Tibial nerve (tissue), 4 donors: ENCODE measurements around the gene SETD1A. TPM values are rescaled to one million over a fixed set of nuclear protein-coding genes. Genes with fewer than 3 reads are reported as not detected.
A peak's percentile ranks its signal among the peaks of the same experiment; 100 is the strongest.

Experiments
- DNase-seq, 2 donors: peaks; one replicate each; pipeline ENCODE4 v3.0.0-alpha.2; 2019; ENCODE audit warnings: low spot score in 2 of 2
- H3K27ac ChIP-seq, 4 donors: fragments of 200-600 bp; sonication (generic) in 3 of 4; one replicate each; pipeline ENCODE4 v1.5.1; 2017 to 2019; ENCODE audit warnings: mild to moderate bottlenecking in 1 of 4
- H3K27me3 ChIP-seq, 2 donors: fragments of 200-600 bp; sonication (generic) in 1 of 2; one replicate each; pipeline versions ENCODE4 v1.5.1 to v1.6.0; 2017 to 2019
- H3K36me3 ChIP-seq, 3 donors: fragments of 200-600 bp; sonication (generic); one replicate each; pipeline ENCODE4 v1.5.1; 2018 to 2019
- H3K4me1 ChIP-seq, 4 donors: fragments of 200-600 bp; sonication (generic) in 3 of 4; one replicate each; pipeline ENCODE4 v1.5.1; 2017 to 2019
- H3K4me3 ChIP-seq, 4 donors: fragments of 200-600 bp; sonication (generic) in 3 of 4; one replicate each; pipeline ENCODE4 v1.5.1; 2017 to 2019; ENCODE audit warnings: mild to moderate bottlenecking in 1 of 4, moderate library complexity in 1 of 4
- H3K9me3 ChIP-seq, 4 donors: fragments of 200-600 bp; sonication (generic) in 3 of 4; one replicate each; pipeline ENCODE4 v1.5.1; 2017 to 2019
- EP300 ChIP-seq, 2 donors: sonication (generic); formaldehyde crosslinking; IDR thresholded peaks; one replicate each; pipeline ENCODE4 v1.6.1; 2017; ENCODE audit warnings: antibody characterized with exemption in 2 of 2, mild to moderate bottlenecking in 1 of 2
- POLR2A ChIP-seq, 2 donors: fragments of 450-650 bp; IDR thresholded peaks; one replicate each; pipeline ENCODE4 v1.6.1; 2017; ENCODE audit warnings: antibody characterized with exemption in 2 of 2, mild to moderate bottlenecking in 2 of 2, moderate library complexity in 2 of 2
- WGBS, 2 donors: methylation state at CpG; one replicate each; pipeline ENCODE4 v1.1.5; 2018; 5-methylcytosine and 5-hydroxymethylcytosine counted together
- total RNA-seq, 4 donors: library from RNA; depleted of rRNA; stranded (reverse); fragments of >200 nt; gene quantifications; one replicate each; pipeline ENCODE4 v1.1.0, GENCODE V29; 2016
- TF ChIP-seq, protein P1 (sequence below), 5 experiments: fragments of 200-600 bp in 3 of 5; fragments of 450-650 bp in 2 of 5; sonication (generic) in 3 of 5; IDR thresholded peaks; one replicate each; pipeline ENCODE4 v1.5.1; 2016 to 2019; ENCODE audit warnings: antibody characterized with exemption in 5 of 5, mild to moderate bottlenecking in 3 of 5, moderate library complexity in 2 of 5

Gene SETD1A
- total RNA-seq, 4 donors from 2014 or later, result 7.9 to 17.1 (median 10.7) TPM

DNA sequence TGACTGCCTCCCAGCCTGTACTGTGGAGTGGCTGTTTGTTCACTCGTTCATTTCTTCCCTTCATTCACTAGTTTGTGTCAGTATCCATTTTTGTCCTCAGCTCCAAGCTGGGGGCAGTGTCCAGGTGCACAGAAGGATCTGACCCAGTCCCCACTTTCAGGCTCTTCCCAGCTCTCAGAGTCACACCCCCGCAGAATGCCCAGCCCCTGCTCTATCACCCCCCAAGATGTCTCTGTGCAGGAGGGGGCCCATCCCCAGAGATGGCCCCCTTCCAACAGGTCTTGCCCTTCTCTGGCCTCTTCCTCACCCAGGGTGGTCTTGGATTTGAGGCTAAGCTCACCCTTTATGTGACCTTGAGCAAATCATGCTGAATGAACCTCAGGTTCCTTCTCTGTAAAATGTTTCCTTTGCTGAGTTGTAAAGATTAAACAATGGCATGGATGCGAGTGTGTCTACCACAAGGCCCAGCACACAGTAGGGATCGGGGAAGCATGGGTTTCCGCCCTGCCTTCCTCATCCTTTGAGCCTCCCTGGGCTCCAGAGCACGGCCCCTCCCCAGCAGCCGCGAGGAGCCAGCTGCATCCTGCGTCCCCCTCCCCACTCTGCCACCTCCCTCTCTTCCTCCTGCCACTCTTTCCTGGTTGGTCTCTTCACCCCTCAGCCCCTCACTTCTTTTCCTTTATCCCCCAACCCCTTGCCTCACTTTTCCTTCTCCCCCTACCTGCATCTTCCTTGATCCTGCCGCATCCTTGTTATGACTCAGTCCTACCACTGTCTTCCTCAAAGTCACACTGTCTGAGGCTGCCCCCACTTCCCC lies 31.4 kb upstream of the SETD1A start:
- DNase-seq, result no peak
- H3K4me3 ChIP-seq, result no peak overlapping the region
- peaks cover 0 to 35% (median 4%) of the 10 kb centered on the region in 4 donors for H3K4me1 ChIP-seq
- peaks cover 0 to 59% (median 0%) of the 10 kb centered on the region in 3 donors for H3K36me3 ChIP-seq
- WGBS, 2 donors, result 54 to 61% methylated on average over 10 of the region's 10 CpGs
- H3K27me3 ChIP-seq, result no peaks in the 10 kb centered on the region
- no peaks in the 10 kb centered on the region for H3K9me3 ChIP-seq
- TF ChIP-seq EP300 (IDR thresholded peaks at IDR 0.05), result no peak
- TF ChIP-seq, protein P1, sequence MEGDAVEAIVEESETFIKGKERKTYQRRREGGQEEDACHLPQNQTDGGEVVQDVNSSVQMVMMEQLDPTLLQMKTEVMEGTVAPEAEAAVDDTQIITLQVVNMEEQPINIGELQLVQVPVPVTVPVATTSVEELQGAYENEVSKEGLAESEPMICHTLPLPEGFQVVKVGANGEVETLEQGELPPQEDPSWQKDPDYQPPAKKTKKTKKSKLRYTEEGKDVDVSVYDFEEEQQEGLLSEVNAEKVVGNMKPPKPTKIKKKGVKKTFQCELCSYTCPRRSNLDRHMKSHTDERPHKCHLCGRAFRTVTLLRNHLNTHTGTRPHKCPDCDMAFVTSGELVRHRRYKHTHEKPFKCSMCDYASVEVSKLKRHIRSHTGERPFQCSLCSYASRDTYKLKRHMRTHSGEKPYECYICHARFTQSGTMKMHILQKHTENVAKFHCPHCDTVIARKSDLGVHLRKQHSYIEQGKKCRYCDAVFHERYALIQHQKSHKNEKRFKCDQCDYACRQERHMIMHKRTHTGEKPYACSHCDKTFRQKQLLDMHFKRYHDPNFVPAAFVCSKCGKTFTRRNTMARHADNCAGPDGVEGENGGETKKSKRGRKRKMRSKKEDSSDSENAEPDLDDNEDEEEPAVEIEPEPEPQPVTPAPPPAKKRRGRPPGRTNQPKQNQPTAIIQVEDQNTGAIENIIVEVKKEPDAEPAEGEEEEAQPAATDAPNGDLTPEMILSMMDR (IDR thresholded peaks at IDR 0.05), result no peak
- TF ChIP-seq POLR2A (IDR thresholded peaks at IDR 0.05), result no peak
- no peak overlapping the region for H3K27ac ChIP-seq

DNA sequence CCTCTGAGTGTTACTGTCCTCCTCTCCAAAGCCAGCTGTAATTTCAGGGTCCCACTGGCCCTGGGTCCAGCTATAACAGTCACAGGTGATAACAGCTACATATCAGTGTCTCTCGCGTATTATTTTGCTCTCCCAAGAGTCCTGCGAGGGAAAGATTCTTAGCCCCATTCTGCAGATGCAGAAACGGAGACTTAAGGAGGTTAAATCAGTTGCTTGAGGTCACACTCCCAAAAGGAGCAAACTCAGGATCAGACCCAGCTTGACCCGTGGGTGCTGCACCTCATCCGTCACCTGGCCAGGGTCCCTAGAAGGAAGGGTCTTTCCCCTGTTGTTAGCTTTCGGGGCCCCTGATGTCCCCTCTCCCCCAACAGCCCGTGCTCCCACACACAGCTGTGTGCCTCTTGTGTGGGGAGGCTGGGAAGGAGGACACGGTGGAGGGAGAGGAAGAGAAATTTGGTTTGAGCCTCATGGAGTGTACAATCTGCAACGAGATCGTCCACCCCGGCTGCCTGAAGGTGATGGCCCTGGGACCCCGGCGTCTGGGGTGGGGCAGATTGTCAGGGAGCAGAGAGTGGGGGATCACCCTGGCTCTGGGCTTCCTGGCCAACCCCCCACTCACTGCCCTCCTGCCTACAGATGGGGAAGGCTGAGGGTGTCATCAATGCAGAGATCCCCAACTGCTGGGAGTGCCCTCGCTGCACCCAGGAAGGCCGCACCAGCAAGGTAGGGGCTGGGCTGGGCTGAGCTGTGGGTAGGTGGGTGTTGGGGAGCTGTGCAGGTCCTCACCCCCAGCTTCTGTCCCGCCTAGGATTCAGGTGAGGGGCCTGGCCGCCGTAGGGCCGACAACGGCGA lies 30.4 kb upstream of the SETD1A start:
- H3K27ac ChIP-seq, result peak overlapping the region in 1 of 4 donors; percentile 24
- WGBS, 2 donors, result 83 to 90% methylated on average over 14 to 19 of the region's 22 CpGs
- H3K36me3 ChIP-seq, result peaks cover 0 to 69% (median 0%) of the 10 kb centered on the region in 3 donors

DNA sequence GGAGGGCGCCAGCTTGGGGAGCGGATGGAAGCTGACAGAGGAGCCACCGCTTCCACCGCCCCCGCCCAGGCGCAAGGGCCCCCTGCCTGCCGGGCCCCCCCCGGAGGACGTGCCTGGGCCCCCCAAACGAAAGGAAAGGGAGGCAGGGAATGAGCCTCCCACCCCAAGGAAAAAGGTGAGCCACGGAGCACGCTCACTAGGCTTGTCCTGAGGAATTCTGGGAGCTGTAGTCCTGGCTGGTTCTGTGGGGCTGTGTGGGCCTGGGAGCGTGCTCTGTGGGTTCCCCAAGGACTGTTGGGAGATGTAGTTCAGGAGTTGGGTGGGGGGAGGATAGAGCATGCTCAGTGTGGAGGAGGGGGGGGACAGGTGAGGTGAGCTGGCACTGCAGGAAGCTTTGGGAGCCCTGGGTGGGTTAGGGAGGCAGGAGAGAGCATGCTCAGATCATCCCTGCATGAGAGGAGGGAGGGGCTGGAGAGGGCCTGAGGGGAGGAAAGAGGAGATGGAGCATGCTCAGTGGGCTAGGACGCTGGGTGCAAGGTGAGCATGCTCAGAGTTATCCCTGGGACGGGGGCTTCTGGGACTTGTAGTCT lies 29.7 kb upstream of the SETD1A start:
- peaks cover 0 to 26% (median 4%) of the 10 kb centered on the region in 4 donors for H3K4me1 ChIP-seq
- H3K27me3 ChIP-seq, result no peaks in the 10 kb centered on the region
- WGBS, 2 donors, result 46 to 54% methylated on average over 10 to 11 of the region's 15 CpGs
- no peaks in the 10 kb centered on the region for H3K9me3 ChIP-seq
- no peak for TF ChIP-seq EP300 (IDR thresholded peaks at IDR 0.05)
- TF ChIP-seq POLR2A (IDR thresholded peaks at IDR 0.05), result no peak
- TF ChIP-seq, protein P1 (IDR thresholded peaks at IDR 0.05), result no peak
- H3K27ac ChIP-seq, result peak overlapping the region in 1 of 4 donors; percentile 24
- H3K4me3 ChIP-seq, result no peak overlapping the region
- no peak for DNase-seq
- peaks cover 0 to 74% (median 0%) of the 10 kb centered on the region in 3 donors for H3K36me3 ChIP-seq

More for the DNA sequence above, 30.4 kb upstream of the SETD1A start:
- peaks cover 0 to 26% (median 4%) of the 10 kb centered on the region in 4 donors for H3K4me1 ChIP-seq
- TF ChIP-seq EP300 (IDR thresholded peaks at IDR 0.05), result no peak
- DNase-seq, result no peak
- H3K9me3 ChIP-seq, result no peaks in the 10 kb centered on the region
- no peak overlapping the region for H3K4me3 ChIP-seq
- H3K27me3 ChIP-seq, result no peaks in the 10 kb centered on the region

DNA sequence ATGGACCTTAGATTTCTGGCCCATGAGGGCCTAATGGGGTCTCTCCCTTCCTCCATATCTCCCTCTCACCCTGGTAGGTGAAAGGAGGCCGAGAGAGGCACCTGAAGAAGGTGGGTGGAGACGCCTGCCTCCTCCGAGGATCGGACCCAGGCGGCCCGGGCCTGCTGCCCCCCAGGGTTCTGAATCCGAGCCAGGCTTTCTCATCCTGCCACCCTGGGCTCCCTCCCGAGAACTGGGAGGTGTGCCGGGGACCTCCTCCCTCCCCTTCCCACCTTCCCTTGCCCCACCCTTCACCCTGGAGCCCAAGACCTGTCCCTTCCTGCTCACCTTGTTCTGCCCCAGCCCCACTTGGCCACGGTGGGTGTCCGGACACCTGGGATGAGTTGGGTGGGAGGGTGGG lies 29.2 kb upstream of the SETD1A start:
- TF ChIP-seq, protein P1 (IDR thresholded peaks at IDR 0.05), result no peak
- TF ChIP-seq EP300 (IDR thresholded peaks at IDR 0.05) (no peak), POLR2A (IDR thresholded peaks at IDR 0.05) (no peak)
- H3K36me3 ChIP-seq, result peaks cover 0 to 79% (median 0%) of the 10 kb centered on the region in 3 donors
- H3K9me3 ChIP-seq, result no peaks in the 10 kb centered on the region
- no peak for DNase-seq
- H3K27ac ChIP-seq, result peak overlapping the region in 1 of 4 donors; percentile 24
- WGBS, 2 donors, result 73 to 87% methylated on average over 11 of the region's 11 CpGs
- no peaks in the 10 kb centered on the region for H3K27me3 ChIP-seq
- no peak overlapping the region for H3K4me3 ChIP-seq
- H3K4me1 ChIP-seq, result peaks cover 0 to 26% (median 4%) of the 10 kb centered on the region in 4 donors

DNA sequence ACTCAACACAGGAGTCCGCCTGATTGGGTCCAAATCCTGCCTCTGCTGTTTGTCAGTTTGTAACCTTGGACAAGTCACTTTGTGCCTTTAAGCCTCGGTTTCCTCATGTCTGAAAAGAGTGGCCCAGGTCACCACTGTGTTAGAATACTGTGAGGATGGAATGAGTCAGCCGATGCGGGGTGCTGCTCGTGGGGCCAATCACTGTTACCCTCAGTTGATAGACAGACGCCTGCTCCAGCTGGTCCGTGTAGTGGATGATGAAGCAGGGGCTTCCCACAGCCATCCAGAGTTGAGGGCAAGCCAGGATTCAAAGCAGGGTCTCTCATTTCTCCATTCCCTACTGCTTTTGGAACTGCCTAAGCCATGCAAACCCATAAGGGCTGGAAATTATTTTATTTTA lies 28.4 kb upstream of the SETD1A start:
- TF ChIP-seq POLR2A (IDR thresholded peaks at IDR 0.05), result no peak
- TF ChIP-seq EP300 (IDR thresholded peaks at IDR 0.05), result no peak
- TF ChIP-seq, protein P1 (IDR thresholded peaks at IDR 0.05), result no peak
- H3K9me3 ChIP-seq, result no peaks in the 10 kb centered on the region
- H3K36me3 ChIP-seq, result peaks cover 0 to 85% (median 0%) of the 10 kb centered on the region in 3 donors
- DNase-seq, result no peak
- H3K27me3 ChIP-seq, result no peaks in the 10 kb centered on the region
- H3K27ac ChIP-seq, result no peak overlapping the region
- H3K4me3 ChIP-seq, result no peak overlapping the region
- 66 to 86% methylated on average over 7 of the region's 7 CpGs for WGBS, 2 donors
- H3K4me1 ChIP-seq, result peaks cover 0 to 20% (median 4%) of the 10 kb centered on the region in 4 donors
